Neural cell (in vitro differentiated cells): ENCODE data around the gene ASB12. TPM values are rescaled to one million over a fixed set of nuclear protein-coding genes. Genes with fewer than 3 reads are reported as not detected.

Experiments
- H2AFZ ChIP-seq: fragments of 200-600, 300-800 bp; sonication (generic), shearing (Covaris generic); 2 replicates; pipeline ENCODE4 v1.6.0; 2014; ENCODE audit warnings: low read depth, mild to moderate bottlenecking, antibody characterized with exemption, low read length, moderate library complexity
- H3F3A ChIP-seq: fragments of 200-600 bp; shearing (Covaris generic); 2 replicates; pipeline ENCODE4 v1.6.1; 2016; ENCODE audit warnings: mild to moderate bottlenecking, moderate library complexity, mixed read lengths, antibody characterized with exemption, low read length; ENCODE audit not compliant: insufficient read depth, poor library complexity, severe bottlenecking
- H3K27ac ChIP-seq: fragments of 200-600, 300-800 bp; sonication (generic), shearing (Covaris generic); 2 replicates; pipeline ENCODE4 v1.5.1; 2014; ENCODE audit warnings: mild to moderate bottlenecking, low read length, moderate library complexity
- H3K27me3 ChIP-seq: fragments of 300-800, 200-600 bp; sonication (generic), shearing (Covaris generic); 2 replicates; pipeline ENCODE4 v1.6.0; 2014; ENCODE audit warnings: mild to moderate bottlenecking, low read depth, low read length, moderate library complexity; ENCODE audit not compliant: insufficient read depth
- H3K36me3 ChIP-seq: fragments of 300-800, 200-600 bp; sonication (generic), shearing (Covaris generic); 2 replicates; pipeline ENCODE4 v1.5.1; 2014; ENCODE audit warnings: mild to moderate bottlenecking, antibody characterized with exemption, low read length, moderate library complexity; ENCODE audit not compliant: insufficient read depth
- H3K4me2 ChIP-seq: fragments of 300-800, 200-600 bp; sonication (generic), shearing (Covaris generic); 2 replicates; pipeline ENCODE4 v1.6.0; 2014; ENCODE audit warnings: mild to moderate bottlenecking, low read length
- H3K4me3 ChIP-seq: fragments of 300-800, 200-600 bp; sonication (generic), shearing (Covaris generic); 2 replicates; pipeline ENCODE4 v1.5.1; 2014; ENCODE audit warnings: mild to moderate bottlenecking, low read length, moderate library complexity
- H3K79me2 ChIP-seq: fragments of 200-600 bp; shearing (Covaris generic); replicated peaks from 2 replicates; pipeline ENCODE4 v1.6.0; 2014; ENCODE audit warnings: mild to moderate bottlenecking, low read length, moderate library complexity; ENCODE audit not compliant: insufficient read depth
- H3K9ac ChIP-seq: fragments of 300-800, 200-600 bp; sonication (generic), shearing (Covaris generic); 2 replicates; pipeline ENCODE4 v1.6.1; 2016; ENCODE audit warnings: mild to moderate bottlenecking, low read length, mixed read lengths
- H3K9me2 ChIP-seq: fragments of 200-600 bp; shearing (Covaris generic); 2 replicates; pipeline ENCODE4 v1.6.1; 2016; ENCODE audit warnings: mild to moderate bottlenecking, low read length, mixed read lengths; ENCODE audit not compliant: insufficient read depth
- H3K9me3 ChIP-seq: fragments of 200-600, 300-800 bp; sonication (generic), shearing (Covaris generic); 2 replicates; pipeline ENCODE4 v1.6.1; 2016; ENCODE audit warnings: mild to moderate bottlenecking, mixed run types, low read length, moderate library complexity, mixed read lengths
- H4K20me1 ChIP-seq: fragments of 200-600 bp; shearing (Covaris generic); 2 replicates; pipeline ENCODE4 v1.6.1; 2016; ENCODE audit warnings: mild to moderate bottlenecking, mixed run types; ENCODE audit not compliant: insufficient read depth
- EP300 ChIP-seq: fragments of 450-650 bp; conservative IDR thresholded peaks from 2 replicates; pipeline ENCODE4 v1.6.1; 2014; ENCODE audit warnings: antibody characterized with exemption, mild to moderate bottlenecking, moderate library complexity; ENCODE audit not compliant: poor library complexity, severe bottlenecking
- EZH2 ChIP-seq: fragments of 200-600, 300-800 bp; shearing (Covaris generic), sonication (generic); IDR thresholded peaks from 2 replicates; pipeline ENCODE4 v1.6.1; 2014; ENCODE audit warnings: antibody characterized with exemption, low read length, borderline replicate concordance, mild to moderate bottlenecking; ENCODE audit not compliant: insufficient read depth, poor library complexity, severe bottlenecking
- MXI1 ChIP-seq: fragments of 450-650 bp; conservative IDR thresholded peaks from 2 replicates; pipeline ENCODE4 v1.6.1; 2014; ENCODE audit warnings: antibody characterized with exemption, mild to moderate bottlenecking; ENCODE audit not compliant: poor library complexity, severe bottlenecking
- POLR2AphosphoS5 ChIP-seq: IDR thresholded peaks from 2 replicates; pipeline ENCODE4 v1.6.1; 2012
- RAD21 ChIP-seq: fragments of 450-650 bp; conservative IDR thresholded peaks from 2 replicates; pipeline ENCODE4 v1.6.1; 2014; ENCODE audit warnings: antibody characterized with exemption, mild to moderate bottlenecking, moderate library complexity
- SMC3 ChIP-seq: fragments of 450-650 bp; conservative IDR thresholded peaks from 2 replicates; pipeline ENCODE4 v1.6.1; 2014; ENCODE audit warnings: antibody characterized with exemption, mild to moderate bottlenecking, moderate library complexity; ENCODE audit not compliant: poor library complexity
- TAF1 ChIP-seq: IDR thresholded peaks from 2 replicates; pipeline ENCODE4 v1.6.1; 2012; ENCODE audit warnings: low read depth
- polyA plus RNA-seq: library from polyadenylated mRNA; depleted of rRNA; stranded (reverse); fragments of >200 nt; gene quantifications from 2 replicates; pipeline ENCODE4 v1.2.3, GENCODE V29; 2014
- TF ChIP-seq, protein P1 (sequence below): IDR thresholded peaks from 2 replicates; pipeline ENCODE4 v1.6.1; 2012; ENCODE audit warnings: borderline replicate concordance
- TF ChIP-seq, protein P2 (sequence below): fragments of 450-650 bp; IDR thresholded peaks from 2 replicates; pipeline ENCODE4 v1.5.1; 2014; ENCODE audit warnings: antibody characterized with exemption, mild to moderate bottlenecking, moderate library complexity; ENCODE audit not compliant: poor library complexity, severe bottlenecking

ASB12 gene
- polyA plus RNA-seq, 1 donor from 2014 or later, result 1.5 TPM

- H2AFZ ChIP-seq, result no peak overlapping the region
- H3K9ac ChIP-seq, result no peak overlapping the region
- H3K27me3 ChIP-seq, result no peaks in the 10 kb centered on the region
- no peaks in the 10 kb centered on the region for H3K9me3 ChIP-seq
- no peaks in the 10 kb centered on the region for H3K36me3 ChIP-seq
- H4K20me1 ChIP-seq, result no peaks in the 10 kb centered on the region
- TF ChIP-seq SMC3 (no peak), EZH2 (no peak), TAF1 (no peak), RAD21 (no peak), EP300 (no peak), MXI1 (no peak), POLR2AphosphoS5 (no peak)
- TF ChIP-seq, protein P1, sequence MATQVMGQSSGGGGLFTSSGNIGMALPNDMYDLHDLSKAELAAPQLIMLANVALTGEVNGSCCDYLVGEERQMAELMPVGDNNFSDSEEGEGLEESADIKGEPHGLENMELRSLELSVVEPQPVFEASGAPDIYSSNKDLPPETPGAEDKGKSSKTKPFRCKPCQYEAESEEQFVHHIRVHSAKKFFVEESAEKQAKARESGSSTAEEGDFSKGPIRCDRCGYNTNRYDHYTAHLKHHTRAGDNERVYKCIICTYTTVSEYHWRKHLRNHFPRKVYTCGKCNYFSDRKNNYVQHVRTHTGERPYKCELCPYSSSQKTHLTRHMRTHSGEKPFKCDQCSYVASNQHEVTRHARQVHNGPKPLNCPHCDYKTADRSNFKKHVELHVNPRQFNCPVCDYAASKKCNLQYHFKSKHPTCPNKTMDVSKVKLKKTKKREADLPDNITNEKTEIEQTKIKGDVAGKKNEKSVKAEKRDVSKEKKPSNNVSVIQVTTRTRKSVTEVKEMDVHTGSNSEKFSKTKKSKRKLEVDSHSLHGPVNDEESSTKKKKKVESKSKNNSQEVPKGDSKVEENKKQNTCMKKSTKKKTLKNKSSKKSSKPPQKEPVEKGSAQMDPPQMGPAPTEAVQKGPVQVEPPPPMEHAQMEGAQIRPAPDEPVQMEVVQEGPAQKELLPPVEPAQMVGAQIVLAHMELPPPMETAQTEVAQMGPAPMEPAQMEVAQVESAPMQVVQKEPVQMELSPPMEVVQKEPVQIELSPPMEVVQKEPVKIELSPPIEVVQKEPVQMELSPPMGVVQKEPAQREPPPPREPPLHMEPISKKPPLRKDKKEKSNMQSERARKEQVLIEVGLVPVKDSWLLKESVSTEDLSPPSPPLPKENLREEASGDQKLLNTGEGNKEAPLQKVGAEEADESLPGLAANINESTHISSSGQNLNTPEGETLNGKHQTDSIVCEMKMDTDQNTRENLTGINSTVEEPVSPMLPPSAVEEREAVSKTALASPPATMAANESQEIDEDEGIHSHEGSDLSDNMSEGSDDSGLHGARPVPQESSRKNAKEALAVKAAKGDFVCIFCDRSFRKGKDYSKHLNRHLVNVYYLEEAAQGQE, result no peak
- TF ChIP-seq, protein P2, sequence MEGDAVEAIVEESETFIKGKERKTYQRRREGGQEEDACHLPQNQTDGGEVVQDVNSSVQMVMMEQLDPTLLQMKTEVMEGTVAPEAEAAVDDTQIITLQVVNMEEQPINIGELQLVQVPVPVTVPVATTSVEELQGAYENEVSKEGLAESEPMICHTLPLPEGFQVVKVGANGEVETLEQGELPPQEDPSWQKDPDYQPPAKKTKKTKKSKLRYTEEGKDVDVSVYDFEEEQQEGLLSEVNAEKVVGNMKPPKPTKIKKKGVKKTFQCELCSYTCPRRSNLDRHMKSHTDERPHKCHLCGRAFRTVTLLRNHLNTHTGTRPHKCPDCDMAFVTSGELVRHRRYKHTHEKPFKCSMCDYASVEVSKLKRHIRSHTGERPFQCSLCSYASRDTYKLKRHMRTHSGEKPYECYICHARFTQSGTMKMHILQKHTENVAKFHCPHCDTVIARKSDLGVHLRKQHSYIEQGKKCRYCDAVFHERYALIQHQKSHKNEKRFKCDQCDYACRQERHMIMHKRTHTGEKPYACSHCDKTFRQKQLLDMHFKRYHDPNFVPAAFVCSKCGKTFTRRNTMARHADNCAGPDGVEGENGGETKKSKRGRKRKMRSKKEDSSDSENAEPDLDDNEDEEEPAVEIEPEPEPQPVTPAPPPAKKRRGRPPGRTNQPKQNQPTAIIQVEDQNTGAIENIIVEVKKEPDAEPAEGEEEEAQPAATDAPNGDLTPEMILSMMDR, result no peak
- H3K79me2 ChIP-seq, result no peaks in the 10 kb centered on the region
- H3K9me2 ChIP-seq, result no peaks in the 10 kb centered on the region
- H3K27ac ChIP-seq, result no peak overlapping the region
- no peak overlapping the region for H3K4me2 ChIP-seq
- H3K4me3 ChIP-seq, result no peak overlapping the region
- no peaks in the 10 kb centered on the region for H3F3A ChIP-seq
These were observed 27.5 kb downstream of the ASB12 start for GRCh38 chrX:64202808-64203325.

- H3F3A ChIP-seq, result no peaks in the 10 kb centered on the region
- no peak overlapping the region for H3K27ac ChIP-seq
- TF ChIP-seq RAD21, result no peak
- TF ChIP-seq EP300, result no peak
- TF ChIP-seq SMC3, result no peak
- no peak overlapping the region for H2AFZ ChIP-seq
- H3K79me2 ChIP-seq, result no peaks in the 10 kb centered on the region
- no peaks in the 10 kb centered on the region for H3K9me3 ChIP-seq
- no peaks in the 10 kb centered on the region for H3K36me3 ChIP-seq
- H3K27me3 ChIP-seq, result no peaks in the 10 kb centered on the region
- no peak overlapping the region for H3K4me3 ChIP-seq
- H3K9ac ChIP-seq, result no peak overlapping the region
- H3K4me2 ChIP-seq, result no peak overlapping the region
- no peaks in the 10 kb centered on the region for H3K9me2 ChIP-seq
- H4K20me1 ChIP-seq, result no peaks in the 10 kb centered on the region
These were observed 32.4 kb downstream of the ASB12 start for GRCh38 chrX:64198036-64198435.
